GM19099 (cell line): ENCODE measurements around the gene TTC23.

ENCODE experiments used
- POLR2A ChIP-seq: IDR thresholded peaks from 3 replicates; pipeline ENCODE4 v1.6.1; 2011; ENCODE audit warnings: low read depth; ENCODE audit not compliant: insufficient read length; ENCODE audit errors: extremely low read depth

TTC23 gene

GRCh38 chr15:99086327-99086667, 163.1 kb downstream of the TTC23 start:
- no peak for TF ChIP-seq POLR2A
